ENCODE measurements around the gene A4GNT. TPM values are rescaled to one million over a fixed set of nuclear protein-coding genes. Genes with fewer than 3 reads are reported as not detected.
A peak's percentile ranks its signal among the peaks of the same experiment; 100 is the strongest.
"Not testable (repeated sequence)": the region's sequence is repeated elsewhere in the genome, so short reads cannot be mapped to it uniquely, and the experiment has no call there.

Gene A4GNT
- total RNA-seq, 1 donor from 2014 or later: 3.1 TPM

DNA sequence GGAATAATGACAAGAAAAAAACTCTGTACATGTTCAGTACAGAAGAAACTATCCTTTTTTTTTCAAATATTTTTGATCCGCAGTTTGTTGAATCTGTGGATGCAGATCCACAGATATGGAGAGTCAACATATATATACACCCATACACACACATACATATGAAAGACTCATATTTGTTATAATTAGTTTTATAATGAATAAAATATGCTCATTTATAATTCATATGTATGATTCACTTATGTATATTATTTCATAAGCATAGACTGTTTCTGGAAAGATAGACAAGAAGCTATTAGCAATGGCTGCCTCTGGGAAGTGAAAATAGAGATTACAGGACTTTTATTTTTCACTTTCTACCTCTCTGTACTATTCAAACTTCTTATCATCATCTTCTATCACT, 26.6 kb downstream of the A4GNT start:
- no peaks in the 10 kb centered on the region for H3K27me3 Mint-ChIP-seq
- no peaks in the 10 kb centered on the region for H3K9me3 Mint-ChIP-seq (ENCODE audit: low read depth)
- DNase-seq (ENCODE audit: low spot score, unreplicated experiment): no peak
- peaks cover 8% of the 10 kb centered on the region for H3K4me1 Mint-ChIP-seq (ENCODE audit: low read depth)
- TF ChIP-seq, protein P1, sequence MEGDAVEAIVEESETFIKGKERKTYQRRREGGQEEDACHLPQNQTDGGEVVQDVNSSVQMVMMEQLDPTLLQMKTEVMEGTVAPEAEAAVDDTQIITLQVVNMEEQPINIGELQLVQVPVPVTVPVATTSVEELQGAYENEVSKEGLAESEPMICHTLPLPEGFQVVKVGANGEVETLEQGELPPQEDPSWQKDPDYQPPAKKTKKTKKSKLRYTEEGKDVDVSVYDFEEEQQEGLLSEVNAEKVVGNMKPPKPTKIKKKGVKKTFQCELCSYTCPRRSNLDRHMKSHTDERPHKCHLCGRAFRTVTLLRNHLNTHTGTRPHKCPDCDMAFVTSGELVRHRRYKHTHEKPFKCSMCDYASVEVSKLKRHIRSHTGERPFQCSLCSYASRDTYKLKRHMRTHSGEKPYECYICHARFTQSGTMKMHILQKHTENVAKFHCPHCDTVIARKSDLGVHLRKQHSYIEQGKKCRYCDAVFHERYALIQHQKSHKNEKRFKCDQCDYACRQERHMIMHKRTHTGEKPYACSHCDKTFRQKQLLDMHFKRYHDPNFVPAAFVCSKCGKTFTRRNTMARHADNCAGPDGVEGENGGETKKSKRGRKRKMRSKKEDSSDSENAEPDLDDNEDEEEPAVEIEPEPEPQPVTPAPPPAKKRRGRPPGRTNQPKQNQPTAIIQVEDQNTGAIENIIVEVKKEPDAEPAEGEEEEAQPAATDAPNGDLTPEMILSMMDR (IDR thresholded peaks at IDR 0.05; ENCODE audit: unreplicated experiment): no peak
- H3K4me3 Mint-ChIP-seq (ENCODE audit: low read depth): no peak overlapping the region
- H3K27ac Mint-ChIP-seq: no peak overlapping the region
- H3K36me3 Mint-ChIP-seq (ENCODE audit: insufficient read depth): peaks cover 18% of the 10 kb centered on the region

DNA sequence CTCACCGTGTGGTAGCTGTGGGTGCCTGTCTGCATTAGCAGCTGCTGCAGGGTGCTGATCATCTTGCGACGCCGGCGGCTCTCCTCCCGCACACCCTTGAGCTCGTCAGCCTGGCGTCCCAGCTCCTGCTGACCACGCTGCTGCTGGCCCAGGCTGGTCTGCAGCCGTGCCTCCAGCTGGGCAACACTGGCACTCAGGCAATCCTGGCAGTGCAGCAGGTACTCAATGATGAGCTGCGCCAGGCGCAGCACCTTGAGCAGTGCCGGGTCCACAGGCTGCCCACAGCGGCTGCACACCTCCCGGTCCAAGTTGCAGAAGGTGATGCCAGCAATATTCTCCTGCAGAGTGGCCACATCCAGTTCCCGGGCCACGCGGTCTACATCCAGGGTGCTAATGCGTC, 28.7 kb downstream of the A4GNT start:
- Mint-ChIP-seq H3K4me1 (ENCODE audit: low read depth) (peaks cover 12% of the 10 kb centered on the region), H3K36me3 (ENCODE audit: insufficient read depth) (peaks cover 19% of the 10 kb centered on the region), H3K27me3 (no peaks in the 10 kb centered on the region), H3K9me3 (ENCODE audit: low read depth) (no peaks in the 10 kb centered on the region), H3K4me3 (ENCODE audit: low read depth) (no peak overlapping the region), H3K27ac (no peak overlapping the region)
- no peak for DNase-seq (ENCODE audit: low spot score, unreplicated experiment)
- TF ChIP-seq, protein P1 (IDR thresholded peaks at IDR 0.05; ENCODE audit: unreplicated experiment): no peak

DNA sequence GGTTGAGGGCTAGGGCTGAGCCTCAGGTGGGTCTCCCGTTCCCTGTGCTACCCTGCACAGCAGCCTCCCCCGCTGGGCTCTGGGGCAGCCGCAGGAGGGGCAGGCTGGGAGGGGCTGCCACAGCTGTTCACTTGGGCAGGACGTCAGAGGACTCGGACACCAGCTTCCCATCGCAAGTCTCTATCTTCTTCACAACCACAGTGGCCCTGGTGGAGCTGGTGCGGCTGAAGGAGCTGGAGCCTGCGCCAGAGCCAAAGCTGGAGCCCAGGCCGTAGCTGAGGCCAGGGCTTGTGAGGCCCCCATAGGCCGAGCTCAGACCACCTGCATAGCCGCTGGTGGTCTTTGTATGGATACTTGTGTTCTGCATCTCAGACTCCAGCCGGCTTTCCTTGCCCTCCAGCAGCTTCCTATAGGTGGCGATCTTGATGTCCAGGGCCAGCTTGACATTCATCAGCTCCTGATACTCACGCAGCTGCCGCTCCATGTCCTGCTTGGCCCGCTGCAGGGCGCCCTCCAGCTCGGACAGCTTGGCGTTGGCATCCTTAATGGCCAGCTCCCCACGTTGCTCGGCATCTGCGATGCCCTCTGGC, 30.7 kb downstream of the A4GNT start:
- H3K27ac Mint-ChIP-seq; H3K4me3 Mint-ChIP-seq (ENCODE audit: low read depth); H3K27me3 Mint-ChIP-seq; DNase-seq (ENCODE audit: low spot score, unreplicated experiment); H3K9me3 Mint-ChIP-seq (ENCODE audit: low read depth): not testable (repeated sequence)
- Mint-ChIP-seq H3K36me3 (ENCODE audit: insufficient read depth) (peaks cover 16% of the 10 kb centered on the region), H3K4me1 (ENCODE audit: low read depth) (peaks cover 12% of the 10 kb centered on the region)
- TF ChIP-seq, protein P1 (IDR thresholded peaks at IDR 0.05; ENCODE audit: unreplicated experiment): peak; percentile 39

DNA sequence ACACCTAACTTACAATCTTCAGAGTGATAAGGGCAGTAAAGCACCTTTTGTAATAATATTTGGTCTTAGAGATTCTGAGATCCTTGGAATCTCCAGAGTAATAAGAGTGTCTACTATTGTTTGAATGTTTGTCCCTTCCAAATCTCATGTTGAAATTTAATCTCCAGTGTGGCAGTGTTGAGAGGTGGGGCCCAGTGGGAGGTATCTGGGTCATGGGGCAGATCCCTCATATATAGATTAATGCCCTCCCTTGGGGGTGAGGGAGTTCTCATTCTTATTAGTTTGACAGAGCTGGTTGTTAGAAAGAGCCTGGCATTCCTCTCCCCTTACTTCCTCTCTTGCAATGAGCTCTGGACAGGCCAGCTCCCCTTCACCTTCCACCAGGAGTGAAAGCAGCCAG, 32.8 kb downstream of the A4GNT start:
- peak overlapping the region; percentile 56 for H3K27ac Mint-ChIP-seq
- TF ChIP-seq, protein P1 (IDR thresholded peaks at IDR 0.05; ENCODE audit: unreplicated experiment): no peak
- no peak overlapping the region for H3K4me3 Mint-ChIP-seq (ENCODE audit: low read depth)
- H3K9me3 Mint-ChIP-seq (ENCODE audit: low read depth): no peaks in the 10 kb centered on the region
- H3K27me3 Mint-ChIP-seq: no peaks in the 10 kb centered on the region
- peaks cover 24% of the 10 kb centered on the region for H3K36me3 Mint-ChIP-seq (ENCODE audit: insufficient read depth)
- H3K4me1 Mint-ChIP-seq (ENCODE audit: low read depth): peaks cover 10% of the 10 kb centered on the region
- no peak for DNase-seq (ENCODE audit: low spot score, unreplicated experiment)

DNA sequence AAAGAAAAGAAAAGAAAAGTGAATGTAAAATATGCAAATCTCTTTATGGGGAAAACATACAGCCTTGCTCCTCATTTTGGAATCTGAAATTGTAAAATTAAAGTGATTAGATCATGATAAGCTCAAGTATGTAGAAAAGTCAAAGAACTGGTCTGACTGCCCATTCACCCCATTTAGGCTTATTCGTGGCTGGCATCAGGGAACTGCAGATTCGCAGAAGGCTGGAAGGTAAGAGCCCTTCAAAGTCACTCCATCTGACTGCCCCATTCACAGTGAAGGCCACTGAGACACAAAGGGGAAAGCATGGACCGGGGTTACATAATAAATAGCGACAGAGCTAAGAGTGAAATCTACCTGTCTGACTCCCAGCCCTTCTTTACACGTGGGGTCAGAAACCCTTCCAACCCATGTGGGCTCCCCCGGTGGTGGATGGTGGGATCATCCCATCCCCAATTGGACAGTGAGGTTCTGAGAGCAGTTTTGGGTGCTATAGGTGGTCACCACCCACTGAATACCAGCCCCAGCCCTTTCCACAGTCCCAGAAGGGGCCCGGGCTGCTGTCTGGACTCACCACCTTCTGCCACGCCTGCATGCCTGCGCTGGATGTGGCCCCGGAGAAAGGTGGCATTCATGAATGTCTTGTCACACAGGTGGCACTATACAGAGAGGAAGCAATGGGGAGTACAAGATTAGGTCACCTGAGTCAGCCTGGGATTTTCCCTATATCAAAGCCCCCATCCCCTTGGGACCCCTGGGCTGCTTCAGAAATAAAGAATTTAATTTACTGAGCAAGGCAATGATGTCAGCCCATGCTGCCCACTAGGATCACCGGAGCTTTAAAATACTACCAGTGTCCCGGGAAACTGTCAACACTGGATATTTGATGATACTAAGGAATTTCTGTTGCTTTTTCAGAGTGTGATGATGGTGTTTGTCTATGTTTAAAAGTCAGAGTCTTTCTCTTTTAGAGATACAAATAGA, 34.7 kb downstream of the A4GNT start:
- no peak overlapping the region for H3K4me3 Mint-ChIP-seq (ENCODE audit: low read depth)
- peaks cover 39% of the 10 kb centered on the region for H3K36me3 Mint-ChIP-seq (ENCODE audit: insufficient read depth)
- TF ChIP-seq, protein P1 (IDR thresholded peaks at IDR 0.05; ENCODE audit: unreplicated experiment): peak; percentile 51
- peaks cover 14% of the 10 kb centered on the region for H3K4me1 Mint-ChIP-seq (ENCODE audit: low read depth)
- no peaks in the 10 kb centered on the region for H3K27me3 Mint-ChIP-seq
- peaks cover 6% of the 10 kb centered on the region for H3K9me3 Mint-ChIP-seq (ENCODE audit: low read depth)
- no peak for DNase-seq (ENCODE audit: low spot score, unreplicated experiment)
- H3K27ac Mint-ChIP-seq: no peak overlapping the region

All from progenitor cell of endocrine pancreas (in vitro differentiated cells).